Measurements from ENCODE around the gene OLFM3. TPM values are rescaled to one million over a fixed set of nuclear protein-coding genes. Genes with fewer than 3 reads are reported as not detected.

Gene OLFM3
- 1.2 and 1.4 TPM in 2 replicates for total RNA-seq (2014; rRNA removed; shearing (Covaris generic))

- DNase-seq (ENCODE audit: low spot score), result no peak
Observed at GRCh38 chr1:101996825-101997465, at the start of gene OLFM3. OLFM3 (minus strand) TSS chr1:101996926.

- peak; percentile 14 for DNase-seq (ENCODE audit: low spot score)
Observed at GRCh38 chr1:102045752-102046151, 49.0 kb upstream of the OLFM3 start.

- no peak for DNase-seq (ENCODE audit: low spot score)
Observed at GRCh38 chr1:102032534-102032933, 35.8 kb upstream of the OLFM3 start.

GRCh38 chr1:102019530-102019929, 22.8 kb upstream of the OLFM3 start:
- no peak for DNase-seq (ENCODE audit: low spot score)

GRCh38 chr1:102015728-102016127, 19.0 kb upstream of the OLFM3 start:
- DNase-seq (ENCODE audit: low spot score), result no peak

- no peak for DNase-seq (ENCODE audit: low spot score)
Observed at GRCh38 chr1:102002057-102002456, 5.3 kb upstream of the OLFM3 start.

- no peak for DNase-seq (ENCODE audit: low spot score)
Observed at GRCh38 chr1:101995984-101996745, 561 bp downstream of the OLFM3 start.

GRCh38 chr1:101993710-101994109, 3.0 kb downstream of the OLFM3 start:
- DNase-seq (ENCODE audit: low spot score), result peak; percentile 39

- peak; percentile 6 for DNase-seq (ENCODE audit: low spot score)
Observed at GRCh38 chr1:101992821-101993575, 3.7 kb downstream of the OLFM3 start.

- no peak for DNase-seq (ENCODE audit: low spot score)
Observed at GRCh38 chr1:101980974-101981373, 15.8 kb downstream of the OLFM3 start.

GRCh38 chr1:101977266-101977665, 19.5 kb downstream of the OLFM3 start:
- no peak for DNase-seq (ENCODE audit: low spot score)

- DNase-seq (ENCODE audit: low spot score), result no peak
Observed at GRCh38 chr1:101976161-101976560, 20.6 kb downstream of the OLFM3 start.

- DNase-seq (ENCODE audit: low spot score), result no peak
Observed at GRCh38 chr1:101975371-101975770, 21.4 kb downstream of the OLFM3 start.

GRCh38 chr1:101974599-101975274, 22.0 kb downstream of the OLFM3 start:
- DNase-seq (ENCODE audit: low spot score), result no peak

GRCh38 chr1:101971304-101971703, 25.4 kb downstream of the OLFM3 start:
- DNase-seq (ENCODE audit: low spot score), result no peak

- DNase-seq (ENCODE audit: low spot score), result no peak
Observed at GRCh38 chr1:101967871-101968270, 28.9 kb downstream of the OLFM3 start.

- DNase-seq (ENCODE audit: low spot score), result no peak
Observed at GRCh38 chr1:101965341-101965740, 31.4 kb downstream of the OLFM3 start.

- no peak for DNase-seq (ENCODE audit: low spot score)
Observed at GRCh38 chr1:101964708-101965107, 32.0 kb downstream of the OLFM3 start.

GRCh38 chr1:101960142-101960541, 36.6 kb downstream of the OLFM3 start:
- DNase-seq (ENCODE audit: low spot score), result no peak

- no peak for DNase-seq (ENCODE audit: low spot score)
Observed at GRCh38 chr1:101959456-101959855, 37.3 kb downstream of the OLFM3 start.

GRCh38 chr1:101957771-101958170, 39.0 kb downstream of the OLFM3 start:
- DNase-seq (ENCODE audit: low spot score), result no peak

GRCh38 chr1:101953623-101954022, 43.1 kb downstream of the OLFM3 start:
- no peak for DNase-seq (ENCODE audit: low spot score)
